HG03039 (cell line): ENCODE measurements around the gene IFNL2.

Experiments
- ATAC-seq: cut with Tn5 transposase; IDR thresholded peaks from one replicate; pipeline ENCODE4 v1.9.1; 2021; ENCODE audit warnings: mild to moderate bottlenecking, moderate library complexity; ENCODE audit not compliant: unreplicated experiment

The IFNL2 gene

DNA sequence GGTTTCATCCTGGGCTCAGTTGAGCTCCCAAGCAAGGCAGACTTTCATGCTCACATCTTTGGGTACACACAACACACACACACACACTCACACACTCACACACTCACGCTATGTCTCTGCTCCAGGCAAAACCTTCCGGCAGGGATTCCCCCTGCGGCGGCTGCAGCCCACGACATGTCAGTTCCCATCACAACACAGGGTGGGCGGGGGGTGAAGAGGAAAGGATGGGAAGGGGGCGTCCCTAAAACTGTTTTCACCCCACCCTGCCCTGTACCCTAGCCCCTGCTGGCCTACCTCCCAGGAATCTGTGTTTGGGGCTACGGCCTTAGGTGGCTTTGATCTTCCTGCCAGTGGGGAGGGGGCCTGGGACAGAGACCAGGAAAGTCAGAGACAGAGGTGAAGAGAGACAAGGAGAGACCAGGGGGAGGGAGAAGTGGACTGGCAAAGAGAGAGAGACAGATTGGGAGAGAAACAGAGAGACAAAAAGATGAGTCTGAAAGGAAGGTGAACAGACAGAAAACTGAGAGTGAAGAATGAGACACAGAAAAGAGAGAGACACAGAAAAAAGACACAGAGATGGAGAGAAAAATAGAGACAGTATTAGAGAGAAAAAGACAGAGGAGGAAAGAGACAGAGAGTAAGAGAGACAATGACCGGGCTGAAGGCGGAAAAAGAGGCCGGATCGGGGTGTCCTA, 48.6 kb downstream of the IFNL2 start:
- no peak for ATAC-seq

DNA sequence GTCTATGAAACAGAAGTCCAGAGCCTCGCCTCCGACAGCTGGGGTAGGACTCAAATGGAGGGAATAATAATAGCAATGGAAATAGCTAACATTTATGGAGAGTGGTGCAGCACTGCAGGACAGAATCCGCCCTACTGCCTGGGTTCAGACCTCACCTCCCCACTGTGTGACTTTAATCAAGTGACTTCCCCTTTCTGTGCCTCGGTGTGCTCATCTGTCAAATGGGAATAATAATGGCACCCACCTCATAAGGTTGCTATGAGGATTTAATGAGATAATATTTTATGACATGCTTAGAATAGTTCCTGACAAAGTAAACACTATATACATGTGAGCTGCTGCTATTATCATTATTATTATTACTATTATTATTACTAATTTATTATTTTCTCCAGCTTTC, 49.3 kb downstream of the IFNL2 start:
- no peak for ATAC-seq

DNA sequence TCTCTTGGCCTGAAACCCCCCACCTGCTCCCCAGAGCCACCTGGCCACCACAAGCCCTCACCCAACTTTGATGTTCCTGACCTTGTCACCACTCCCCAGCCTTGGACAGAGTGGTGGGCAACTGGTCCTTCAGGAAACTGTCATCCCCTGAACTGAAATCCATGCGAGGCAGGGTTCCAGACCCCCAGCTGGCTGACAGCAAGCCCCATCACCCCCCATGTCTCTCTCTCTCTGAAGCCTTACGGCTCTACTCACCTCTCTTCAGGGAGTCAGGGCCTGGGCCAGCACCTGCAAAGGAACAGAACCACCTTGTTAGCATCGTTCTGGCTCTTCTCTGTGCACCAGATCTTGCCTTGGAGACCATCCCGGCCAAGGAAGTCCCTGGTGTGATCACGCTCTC, 49.9 kb downstream of the IFNL2 start:
- no peak for ATAC-seq

DNA sequence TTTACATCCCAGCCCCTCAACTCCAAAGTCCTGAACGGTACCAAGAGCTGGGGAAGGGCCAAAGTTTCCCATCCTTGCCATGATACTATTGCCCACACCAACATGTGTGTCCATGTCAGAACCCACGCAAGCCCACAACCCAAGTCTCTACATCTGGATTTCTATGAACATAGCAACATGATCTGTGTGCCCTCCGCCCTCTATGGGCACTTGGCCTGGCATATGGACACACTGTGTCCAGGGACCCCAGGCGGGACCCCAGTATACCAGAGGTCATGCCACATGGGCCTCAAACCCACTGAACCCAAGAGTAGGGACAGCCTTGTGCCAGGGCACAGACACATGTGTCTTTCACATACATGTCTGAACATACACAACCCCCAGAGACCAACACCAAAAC, 50.5 kb downstream of the IFNL2 start:
- no peak for ATAC-seq

DNA sequence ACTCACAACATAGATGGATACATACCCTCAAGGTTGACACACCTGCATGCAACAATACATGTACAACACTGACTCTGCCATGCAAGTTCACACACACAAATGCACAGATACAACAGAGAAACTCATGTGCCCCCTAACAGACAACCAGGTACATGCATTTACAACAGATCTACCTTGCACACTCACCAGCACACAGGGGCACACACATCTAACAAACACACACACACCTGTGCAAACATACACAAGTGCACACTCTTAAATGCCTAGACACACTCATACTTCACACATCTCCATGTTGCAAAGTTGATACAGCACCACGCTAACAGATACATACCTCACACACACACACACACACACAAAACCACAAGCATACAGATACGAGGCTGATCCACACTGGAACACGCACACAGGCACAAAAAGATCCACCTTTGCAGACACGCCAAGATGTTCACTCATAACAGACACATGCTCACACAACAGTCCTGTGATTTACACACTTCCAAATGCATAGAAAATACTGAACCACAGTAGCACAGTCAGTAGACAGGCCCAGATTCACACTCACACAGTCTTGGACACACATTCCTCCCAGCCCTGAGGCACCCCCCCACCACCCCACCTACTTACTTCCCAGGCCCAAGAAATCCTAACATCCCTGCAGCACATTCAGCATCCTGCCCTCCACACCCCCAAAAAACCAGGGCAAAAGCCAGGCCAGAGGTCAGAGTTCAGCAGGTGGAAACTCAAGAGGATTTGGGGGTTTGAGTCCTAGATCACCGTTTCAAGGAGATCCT, 51.1 kb downstream of the IFNL2 start:
- no peak for ATAC-seq
